ENCODE data around the gene TMEM232.

DNA sequence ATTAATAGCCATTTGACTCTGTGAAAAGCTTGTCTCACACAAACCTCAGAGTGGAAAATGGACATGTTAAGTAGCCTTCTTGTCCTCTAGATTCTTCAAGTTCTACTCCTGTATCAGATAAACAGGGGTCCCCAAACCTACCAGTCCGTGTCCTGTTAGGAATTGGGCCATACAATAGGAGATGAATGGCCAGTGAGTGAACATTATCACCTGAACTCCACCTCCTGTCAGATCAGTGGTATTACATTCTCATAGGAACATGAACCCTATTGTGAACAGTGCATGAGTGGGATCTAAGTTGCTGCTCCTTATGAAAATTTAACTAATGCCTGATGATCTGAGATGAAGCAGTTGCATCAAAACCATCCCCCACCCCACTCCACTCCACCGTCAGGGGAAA lies 136.3 kb downstream of the TMEM232 start:
- TF ChIP-seq CTCF (IDR thresholded peaks at IDR 0.05) (peak in 1 of 6 experiments; percentile 46), POLR2A (IDR thresholded peaks at IDR 0.05) (no peak)

Measured in esophagus squamous epithelium (tissue), 4 donors.